NCI-H82 (cell line): Measurements from ENCODE around the gene SLC1A5.
"Not testable (repeated sequence)": the region's sequence is repeated elsewhere in the genome, so short reads cannot be mapped to it uniquely, and the experiment has no call there.

Experiments used
- DNase-seq: peaks from one replicate; lab custom pipeline; 2025; lab: John Stamatoyannopoulos, UW

Gene SLC1A5

DNA sequence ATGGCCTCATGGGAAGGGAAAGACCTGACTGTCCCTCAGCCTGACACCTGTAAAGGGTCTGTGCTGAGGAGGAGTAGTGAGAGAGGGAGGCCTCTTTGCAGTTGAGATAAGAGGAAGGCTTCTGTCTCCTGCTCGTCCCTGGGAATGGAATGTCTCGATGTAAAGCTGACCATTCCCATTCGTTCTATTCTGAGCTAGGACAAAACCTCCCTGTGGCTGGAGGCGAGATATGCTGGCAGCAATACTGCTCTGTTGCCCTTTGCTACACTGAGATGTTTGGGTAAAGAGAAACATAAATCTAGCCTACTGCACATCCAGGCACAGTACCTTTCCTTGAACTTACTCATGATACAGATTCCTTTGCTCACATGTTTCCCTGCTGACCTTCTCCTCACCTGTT is 19.6 kb downstream of the SLC1A5 start:
- not testable (repeated sequence) for DNase-seq

DNA sequence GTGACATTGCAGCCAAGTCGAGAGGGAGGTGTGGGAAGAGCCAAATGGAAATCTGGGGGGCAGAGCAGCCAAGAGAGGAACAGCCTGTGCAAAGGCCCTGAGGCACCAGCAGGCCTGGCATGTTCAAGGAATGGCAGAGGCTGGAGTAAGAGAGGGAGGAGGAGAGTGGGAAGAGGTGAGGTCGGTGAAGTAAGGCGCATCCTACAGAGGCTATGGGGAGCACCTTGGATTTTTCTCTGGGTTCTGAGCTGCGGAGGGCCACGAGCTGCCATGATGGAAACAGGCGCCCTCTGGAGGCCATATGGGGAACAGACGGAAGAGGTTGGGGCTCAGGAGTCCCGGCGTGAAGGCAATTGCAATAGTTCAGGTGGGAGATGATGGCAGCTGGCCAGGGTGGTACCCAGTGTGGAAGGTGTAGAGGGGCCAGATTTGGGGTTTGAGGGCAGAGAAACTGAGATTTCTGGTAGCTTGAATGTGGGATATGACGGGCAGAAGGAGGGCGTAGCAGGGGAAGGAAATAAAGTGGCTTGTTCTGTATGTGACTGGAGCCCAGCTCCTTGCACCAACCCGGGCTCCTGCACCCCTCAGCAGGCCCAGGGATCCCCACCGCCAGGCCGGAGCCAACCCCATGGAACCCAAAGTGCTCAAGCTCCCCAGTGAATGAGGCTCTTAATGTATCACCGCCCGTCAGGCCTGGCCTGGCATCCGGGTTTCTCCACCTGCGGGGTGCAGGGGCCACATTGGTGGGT is 21.7 kb downstream of the SLC1A5 start:
- DNase-seq: peak; percentile 82

DNA sequence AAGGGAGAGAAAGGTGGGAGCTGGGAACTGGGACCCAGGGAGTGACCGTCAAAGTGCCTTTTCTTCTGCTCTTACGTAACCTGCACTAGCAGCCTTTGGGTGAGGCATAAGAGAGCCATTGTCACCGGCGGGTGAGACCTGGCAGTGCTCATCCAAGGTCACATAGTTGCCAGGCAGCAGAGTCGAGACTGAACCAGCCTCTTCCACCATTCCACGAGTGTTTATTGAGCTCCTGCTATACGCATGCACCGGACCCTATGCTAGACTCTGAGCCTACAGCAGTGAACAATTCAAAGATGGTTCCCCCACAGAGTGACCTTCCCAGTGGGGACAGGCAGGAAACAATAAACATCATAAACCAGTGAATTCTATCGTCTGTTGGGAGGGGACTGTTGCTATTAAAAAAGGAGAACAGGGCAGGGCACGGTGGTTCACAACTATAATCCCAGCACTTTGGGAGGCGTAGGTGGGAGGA is 23.5 kb downstream of the SLC1A5 start:
- no peak for DNase-seq

DNA sequence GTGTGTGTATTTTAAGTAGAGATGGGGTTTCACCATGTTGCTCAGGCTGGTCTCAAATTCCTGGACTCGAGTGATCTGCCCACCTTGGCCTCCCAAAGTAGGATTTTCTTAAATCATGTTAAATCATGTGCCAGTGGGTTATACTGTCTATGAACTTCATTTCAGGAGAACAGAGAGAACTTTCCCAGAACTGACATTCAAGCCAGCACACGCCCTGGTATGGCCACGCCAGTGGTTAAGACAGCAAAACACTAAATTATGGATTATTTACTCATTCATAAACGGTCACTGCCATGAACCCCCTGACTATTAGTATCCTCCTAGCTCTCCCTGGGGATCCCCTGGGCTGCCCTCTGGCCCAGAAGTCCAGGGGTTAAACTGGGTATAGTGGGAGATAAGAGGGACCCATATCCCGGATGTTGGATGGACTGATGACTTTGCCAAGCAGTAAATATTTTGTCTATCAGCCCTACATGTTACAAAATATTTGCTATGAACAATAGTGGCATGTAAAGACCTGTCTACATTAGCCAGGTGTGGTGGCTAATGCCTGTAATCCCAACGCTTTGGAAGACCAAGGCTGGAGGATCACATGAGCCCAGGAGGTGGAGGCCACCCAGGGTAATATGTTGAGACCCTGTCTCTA is 26.0 kb downstream of the SLC1A5 start:
- DNase-seq: no peak

DNA sequence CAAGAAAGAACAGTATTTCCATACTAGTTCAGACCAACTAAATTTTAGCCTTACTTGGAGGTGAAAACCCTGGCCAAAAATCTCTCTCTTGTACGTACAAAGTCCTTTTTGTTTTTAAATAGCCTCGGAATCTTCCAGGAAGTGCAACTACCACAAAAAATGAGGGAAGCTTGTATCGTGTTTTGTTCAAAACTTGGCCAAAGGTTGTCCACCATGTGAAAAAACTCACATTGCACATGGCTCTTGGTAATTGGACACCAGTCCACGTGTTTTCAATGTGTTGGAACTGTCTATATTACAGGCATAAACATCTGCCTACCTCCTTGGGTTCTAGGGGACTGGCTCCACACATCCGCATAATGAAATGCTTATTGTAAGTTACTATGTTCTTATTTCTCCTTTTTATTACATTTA is 27.0 kb downstream of the SLC1A5 start:
- DNase-seq: no peak

GRCh38 chr19:46760897-46761296 is 27.5 kb downstream of the SLC1A5 start:
- DNase-seq: not testable (repeated sequence)

DNA sequence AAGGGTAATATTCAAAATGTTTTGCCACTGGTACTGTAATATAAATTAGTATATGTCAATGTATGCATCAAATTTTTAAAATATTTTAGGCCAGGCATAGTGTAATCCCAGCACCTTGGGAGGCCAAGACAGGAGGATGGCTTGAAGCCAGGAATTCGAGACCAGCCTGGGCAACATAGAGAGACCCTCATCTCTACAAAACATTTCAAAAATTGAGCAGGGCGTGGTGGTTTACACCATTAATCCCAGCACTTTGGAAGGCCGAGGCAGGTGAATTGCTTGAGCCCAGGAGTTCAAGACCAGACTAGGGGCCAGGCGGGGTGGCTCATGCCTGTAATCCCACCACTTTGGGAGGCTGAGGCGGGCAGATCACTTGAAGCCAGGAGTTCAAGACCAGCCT is 28.0 kb downstream of the SLC1A5 start:
- no peak for DNase-seq

- DNase-seq: no peak
Measured at GRCh38 chr19:46759817-46760333, 28.5 kb downstream of the SLC1A5 start.

GRCh38 chr19:46759206-46759605 is 29.2 kb downstream of the SLC1A5 start:
- DNase-seq: no peak

DNA sequence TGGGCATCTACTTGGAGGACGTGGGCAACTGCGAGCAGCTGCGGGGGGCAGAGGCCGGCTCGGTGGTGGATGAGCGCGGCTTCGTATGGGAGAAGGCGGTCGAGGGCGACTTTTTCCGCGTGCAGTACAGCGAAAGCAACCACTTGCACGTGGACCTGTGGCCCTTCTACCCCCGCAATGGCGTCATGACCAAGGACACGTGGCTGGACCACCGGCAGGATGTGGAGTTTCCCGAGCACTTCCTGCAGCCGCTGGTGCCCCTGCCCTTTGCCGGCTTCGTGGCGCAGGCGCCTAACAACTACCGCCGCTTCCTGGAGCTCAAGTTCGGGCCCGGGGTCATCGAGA is 31.9 kb downstream of the SLC1A5 start:
- DNase-seq: no peak

DNA sequence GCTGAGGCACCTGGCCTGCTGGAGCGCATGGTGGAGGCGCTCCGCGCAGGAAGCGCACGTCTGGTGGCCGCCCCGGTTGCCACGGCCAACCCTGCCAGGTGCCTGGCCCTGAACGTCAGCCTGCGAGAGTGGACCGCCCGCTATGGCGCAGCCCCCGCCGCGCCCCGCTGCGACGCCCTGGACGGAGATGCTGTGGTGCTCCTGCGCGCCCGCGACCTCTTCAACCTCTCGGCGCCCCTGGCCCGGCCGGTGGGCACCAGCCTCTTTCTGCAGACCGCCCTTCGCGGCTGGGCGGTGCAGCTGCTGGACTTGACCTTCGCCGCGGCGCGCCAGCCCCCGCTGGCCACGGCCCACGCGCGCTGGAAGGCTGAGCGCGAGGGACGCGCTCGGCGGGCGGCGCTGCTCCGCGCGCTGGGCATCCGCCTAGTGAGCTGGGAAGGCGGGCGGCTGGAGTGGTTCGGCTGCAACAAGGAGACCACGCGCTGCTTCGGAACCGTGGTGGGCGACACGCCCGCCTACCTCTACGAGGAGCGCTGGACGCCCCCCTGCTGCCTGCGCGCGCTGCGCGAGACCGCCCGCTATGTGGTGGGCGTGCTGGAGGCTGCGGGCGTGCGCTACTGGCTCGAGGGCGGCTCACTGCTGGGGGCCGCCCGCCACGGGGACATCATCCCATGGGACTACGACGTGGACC is 32.4 kb downstream of the SLC1A5 start:
- DNase-seq: no peak

GRCh38 chr19:46755077-46755852 is 33.1 kb downstream of the SLC1A5 start:
- DNase-seq: no peak

DNA sequence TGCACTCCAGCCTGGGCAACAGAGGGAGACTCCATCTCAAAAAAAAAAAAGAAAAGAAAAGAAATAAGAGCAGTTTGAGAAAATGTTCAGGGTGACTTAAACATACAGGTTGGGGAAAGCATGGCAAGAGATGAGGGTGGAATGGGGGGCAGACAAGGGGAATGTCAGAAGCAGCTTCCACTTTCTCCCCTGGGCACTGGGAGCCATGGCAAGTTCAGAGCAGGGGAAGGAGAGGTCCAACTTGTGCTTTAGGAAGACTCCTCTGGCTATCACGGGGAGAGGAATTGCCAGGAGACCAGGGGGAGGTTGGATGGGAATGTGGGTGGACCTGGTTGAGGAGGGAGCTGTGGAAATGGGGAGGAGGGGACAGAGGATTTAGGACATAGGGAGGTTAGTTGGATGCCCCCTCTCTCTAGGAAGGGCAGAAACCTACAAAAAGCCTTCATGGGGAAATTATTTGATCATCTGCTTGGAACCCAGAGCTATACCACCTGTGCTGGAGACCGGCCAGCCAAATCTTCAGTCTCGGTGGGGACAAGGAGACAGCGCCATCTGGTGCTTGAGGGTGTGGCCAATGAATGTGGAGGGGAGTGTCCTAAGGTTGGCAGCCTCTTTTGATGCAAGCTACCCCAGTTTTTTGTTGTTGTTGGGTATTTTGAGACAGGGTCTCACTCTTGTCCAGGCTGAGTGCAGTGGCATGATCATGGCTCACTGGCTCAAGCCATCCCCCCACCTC is 34.8 kb downstream of the SLC1A5 start:
- peak; percentile 90 for DNase-seq

GRCh38 chr19:46748325-46749109 is 39.9 kb downstream of the SLC1A5 start:
- DNase-seq: peak; percentile 91

- DNase-seq: peak; percentile 82
Measured at GRCh38 chr19:46746281-46747057, 41.9 kb downstream of the SLC1A5 start, which contains the start of gene STRN4. STRN4 (minus strand) TSS chr19:46746450; CDS start chr19:46746430, 20 bp downstream.

- peak; percentile 44 for DNase-seq
Measured at GRCh38 chr19:46745521-46746280, 42.7 kb downstream of the SLC1A5 start, which contains the start of gene FKRP. FKRP (plus strand) TSS chr19:46746057; CDS start chr19:46755451, 9,394 bp downstream.

GRCh38 chr19:46745030-46745429 is 43.4 kb downstream of the SLC1A5 start:
- no peak for DNase-seq

- no peak for DNase-seq
Measured at GRCh38 chr19:46744005-46744691, 44.2 kb downstream of the SLC1A5 start.
